Stimulated activated CD4-positive, alpha-beta T cell treated with anti-CD3 and anti-CD28 coated beads, TNF-alpha, amount 100 ng/mL, for 4 hours (primary cell): ENCODE measurements around the gene MPDZ.

Experiments used
- DNase-seq, 3 experiments: peaks; one replicate each; pipeline ENCODE4 v3.0.0-alpha.2; 2020; ENCODE audit warnings: low read depth in 3 of 3

Gene MPDZ

DNA sequence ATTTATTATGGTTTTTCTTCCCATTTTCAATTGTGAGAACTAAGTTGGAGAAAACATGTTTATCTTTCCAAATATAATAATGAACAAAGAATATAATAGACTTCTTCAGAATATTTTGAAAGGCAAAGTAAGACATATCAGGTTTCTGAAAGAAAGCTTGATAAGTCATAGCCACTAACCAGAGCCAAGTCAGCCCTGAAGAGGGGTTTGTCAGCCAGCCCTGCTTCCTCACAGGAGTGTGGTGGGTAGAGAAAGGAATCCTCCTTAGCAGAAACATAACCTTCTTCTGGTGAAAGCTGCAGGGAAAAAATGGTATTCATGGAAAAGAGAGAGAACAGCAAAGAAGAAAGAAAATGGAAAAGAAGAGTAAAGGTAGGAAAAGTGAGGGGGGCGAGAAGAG is 93.4 kb downstream of the MPDZ start:
- no peak for DNase-seq

DNA sequence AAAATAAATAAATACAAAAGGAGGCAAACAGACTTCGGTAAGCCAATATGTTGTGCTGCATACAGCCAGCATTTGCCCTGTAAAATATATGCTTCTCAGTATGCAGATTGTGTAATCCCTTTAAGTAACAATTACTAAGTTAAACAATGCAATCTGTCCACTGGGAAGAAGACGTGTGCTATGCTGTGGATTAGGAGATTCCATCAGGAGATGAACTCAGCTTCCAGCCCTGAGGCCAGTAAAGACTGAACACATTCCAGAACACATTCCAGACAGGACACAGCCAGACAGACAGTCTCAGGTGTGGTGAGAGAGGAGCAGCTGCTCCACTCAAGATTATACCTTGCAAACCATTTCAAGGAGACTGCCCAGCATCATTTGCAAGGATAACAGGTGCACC is 97.8 kb downstream of the MPDZ start:
- no peak for DNase-seq

DNA sequence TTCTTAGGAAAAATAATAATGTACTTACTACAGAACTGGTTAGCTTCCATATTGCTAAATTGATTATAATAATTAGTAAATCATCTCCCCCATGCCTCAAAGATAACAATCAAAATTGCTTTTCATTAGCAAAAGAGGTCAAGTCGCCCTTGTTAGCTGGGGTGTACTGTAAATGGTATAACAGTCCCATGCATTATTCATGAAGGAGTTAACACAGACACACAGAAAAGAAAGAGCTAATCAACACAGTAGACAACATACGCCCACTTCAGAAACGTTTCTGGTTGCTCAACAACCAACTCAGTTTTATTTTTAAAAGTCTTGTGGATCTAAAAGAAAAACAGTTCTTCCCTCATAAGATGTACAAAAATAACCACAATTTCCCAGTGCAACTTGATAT is 100.2 kb downstream of the MPDZ start:
- no peak for DNase-seq

DNA sequence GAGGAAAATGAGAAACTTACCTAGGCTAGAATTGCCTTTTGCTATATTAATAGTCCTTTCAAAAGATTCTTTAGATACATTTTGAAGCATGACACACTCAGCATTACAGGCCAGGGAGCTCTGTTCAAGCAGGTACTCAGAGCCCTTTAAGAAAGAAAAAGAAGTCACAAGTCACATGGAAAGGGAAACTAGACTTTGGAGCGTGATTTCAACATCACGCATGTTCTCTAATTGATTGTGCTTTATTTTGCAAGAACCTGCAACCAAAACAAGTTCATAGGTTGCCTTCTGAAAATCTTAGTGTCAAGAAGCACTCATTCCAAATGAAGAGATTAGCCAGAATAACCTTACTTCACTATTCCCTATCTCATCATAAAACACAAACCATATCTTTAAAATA is 103.8 kb downstream of the MPDZ start:
- no peak for DNase-seq

DNA sequence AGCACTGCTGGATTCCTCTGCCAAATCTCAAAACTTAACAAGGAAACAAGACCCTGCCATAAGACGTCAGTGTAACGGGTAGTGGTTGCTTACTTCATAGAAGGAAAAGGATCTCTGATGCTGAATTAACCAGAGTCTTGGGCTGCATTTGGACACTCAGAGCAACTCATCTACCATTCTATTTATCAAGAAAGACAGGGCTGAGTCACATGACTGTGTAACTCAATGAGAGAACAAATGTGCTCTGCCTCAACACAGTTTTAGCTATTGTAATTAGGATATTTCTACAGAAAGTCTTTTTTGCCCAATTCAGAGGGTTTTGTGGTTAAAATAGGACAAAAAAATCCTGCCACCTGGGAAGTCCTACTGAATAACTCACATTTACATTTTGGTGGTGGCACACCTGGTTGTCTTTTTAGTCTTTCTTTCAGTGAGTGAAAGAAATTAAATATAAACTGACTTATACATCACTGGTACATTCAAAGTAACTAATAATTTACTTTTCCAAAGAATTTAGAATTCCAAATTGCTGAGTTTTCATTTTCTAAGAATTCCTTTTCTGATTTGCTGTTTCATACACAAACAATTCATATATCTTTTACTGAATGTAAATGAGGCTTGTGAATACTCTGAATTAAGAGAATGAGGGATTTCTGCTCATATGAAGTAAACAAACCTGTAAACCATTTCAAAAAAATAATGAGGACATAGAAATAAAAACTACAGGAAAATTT is 104.4 kb downstream of the MPDZ start:
- no peak for DNase-seq

DNA sequence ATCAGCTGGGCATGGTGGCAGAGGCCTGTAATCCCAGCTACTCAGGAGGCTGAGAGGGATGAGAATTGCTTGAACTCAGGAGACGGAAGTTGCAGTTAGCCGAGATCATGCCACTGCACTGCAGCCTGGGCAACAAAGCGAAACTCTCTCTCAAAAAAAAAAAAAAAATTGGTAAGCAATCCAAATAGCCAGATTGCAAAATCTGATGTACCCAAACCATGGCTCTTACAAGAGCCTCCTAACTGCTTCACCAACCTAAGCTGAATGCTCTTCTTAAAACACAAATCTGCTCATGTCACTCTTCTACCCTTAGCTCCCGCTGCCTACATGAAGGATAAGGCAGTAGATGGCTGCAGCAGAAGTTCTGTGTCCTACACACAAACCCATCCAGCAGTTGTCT is 105.9 kb downstream of the MPDZ start:
- no peak for DNase-seq

DNA sequence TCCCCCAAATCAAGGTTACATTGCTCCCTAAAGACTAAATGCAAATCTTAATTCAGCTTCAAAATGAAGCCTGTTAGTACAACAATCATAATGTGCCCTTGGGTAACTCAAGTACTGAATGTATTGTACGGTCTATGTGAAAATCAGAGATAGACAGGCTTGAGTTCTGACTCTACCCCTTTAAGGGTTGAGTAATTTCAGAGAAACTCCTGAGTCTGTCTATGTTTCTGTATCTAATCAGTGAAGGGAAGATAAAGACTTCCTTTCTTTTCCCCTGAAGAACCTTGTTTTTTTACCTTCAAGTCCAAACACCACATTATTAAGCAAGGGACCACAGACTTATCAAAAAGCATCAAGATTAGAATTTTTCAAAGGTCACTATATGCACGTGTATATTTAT is 108.2 kb downstream of the MPDZ start:
- DNase-seq, result no peak

DNA sequence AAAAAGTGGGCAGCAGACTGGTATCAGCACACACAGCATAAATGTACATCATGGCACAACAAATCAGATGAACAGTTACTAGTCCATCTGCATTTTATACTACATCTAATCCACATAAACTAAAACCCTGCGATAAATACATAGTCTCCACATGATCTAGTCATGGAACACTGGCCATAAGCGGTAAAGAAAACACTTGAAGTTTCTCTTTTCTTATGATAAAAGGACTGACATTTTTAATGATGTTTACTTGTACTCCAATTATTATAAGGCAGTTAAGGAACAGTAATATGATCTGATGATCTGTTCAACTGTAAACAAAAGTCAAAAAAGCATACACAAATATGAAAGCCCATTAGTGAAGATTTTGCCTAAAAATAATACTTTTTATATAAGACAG is 112.5 kb downstream of the MPDZ start:
- no peak for DNase-seq

DNA sequence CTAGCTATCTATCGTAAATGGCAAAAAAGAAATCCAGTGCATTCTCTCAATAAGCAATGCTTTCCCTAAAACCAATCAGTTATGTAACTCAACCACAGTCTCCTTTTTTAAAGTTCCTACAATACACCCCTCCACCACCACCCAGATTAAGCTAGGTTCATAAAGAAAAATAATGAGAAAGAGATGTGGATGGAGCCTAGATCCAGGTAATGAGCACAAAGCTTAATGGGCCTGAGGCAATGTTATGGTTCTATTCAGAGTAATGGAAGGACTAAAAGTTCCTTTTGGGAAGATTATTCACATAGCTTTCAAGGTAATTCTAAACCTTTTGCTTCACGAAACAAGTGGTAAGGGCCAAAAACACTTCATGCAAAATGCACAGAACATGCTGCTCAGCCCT is 113.5 kb downstream of the MPDZ start:
- no peak for DNase-seq

DNA sequence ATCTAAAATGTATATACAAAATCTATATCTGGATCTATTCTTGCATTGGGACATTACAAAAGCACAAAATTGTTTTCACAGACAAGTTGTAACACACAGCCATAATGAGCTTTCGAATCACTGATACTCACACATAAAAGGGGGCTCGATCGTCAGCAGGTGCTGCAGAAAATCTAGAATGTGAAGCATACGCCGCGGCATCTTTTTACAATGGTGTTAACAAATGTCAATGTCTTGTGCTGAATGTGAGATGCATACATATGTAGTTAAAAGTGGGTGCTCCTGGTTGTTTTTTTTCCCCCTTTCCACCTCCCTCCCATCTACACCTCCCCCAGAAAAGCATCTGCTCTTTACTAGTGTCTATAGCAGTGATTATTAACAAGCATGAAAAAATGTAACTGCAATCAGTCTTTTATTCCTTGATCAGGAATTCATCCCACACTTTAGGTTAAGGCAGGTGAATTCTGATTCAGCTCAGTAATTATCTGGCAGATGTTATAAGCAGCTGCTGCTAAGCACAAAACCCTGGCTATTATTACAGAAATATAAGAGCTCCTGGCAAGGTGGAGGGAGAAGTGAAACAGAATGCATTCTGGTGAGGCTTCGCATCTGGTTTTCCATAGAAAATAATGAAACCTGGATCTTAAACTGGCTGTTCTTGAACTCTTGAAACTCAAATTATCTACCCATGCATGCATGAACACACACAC is 114.1 kb downstream of the MPDZ start:
- no peak for DNase-seq

DNA sequence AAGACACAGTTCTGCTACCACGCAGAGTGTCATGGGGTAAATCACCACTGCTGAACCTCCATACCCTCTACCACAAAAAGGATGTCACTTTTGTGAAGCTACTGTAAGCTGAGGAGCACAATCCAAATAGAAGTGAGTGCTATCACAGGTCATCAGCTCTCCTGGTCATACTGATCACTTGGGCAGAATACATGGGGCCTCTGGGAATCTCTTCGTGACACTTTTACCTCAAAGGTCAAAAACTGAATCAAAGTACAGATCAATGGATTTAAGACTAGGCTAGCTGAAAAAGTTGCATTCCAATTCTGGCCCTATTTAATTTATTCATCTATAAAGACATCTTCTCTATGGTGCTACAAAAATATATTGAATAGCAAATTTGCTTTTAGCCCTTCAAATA is 115.5 kb downstream of the MPDZ start:
- DNase-seq, result no peak

DNA sequence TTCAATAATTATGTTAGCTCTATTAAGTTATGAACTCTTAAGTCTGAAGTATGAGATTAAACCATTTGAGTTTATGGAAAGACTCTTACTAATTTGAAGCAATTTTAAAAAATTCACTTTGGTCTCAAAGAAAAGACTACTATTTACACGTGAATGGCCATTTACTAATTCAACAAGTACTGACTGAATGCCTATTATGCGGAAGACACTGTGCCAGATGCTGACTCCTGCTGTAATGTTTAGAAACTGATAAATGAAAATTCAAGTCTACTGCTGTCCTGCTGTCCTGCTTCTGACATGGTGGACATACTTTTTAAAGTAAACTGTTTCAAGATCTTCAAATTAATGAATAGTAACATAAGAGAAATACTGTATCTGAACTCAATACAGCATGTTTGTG is 116.2 kb downstream of the MPDZ start:
- DNase-seq, result no peak

DNA sequence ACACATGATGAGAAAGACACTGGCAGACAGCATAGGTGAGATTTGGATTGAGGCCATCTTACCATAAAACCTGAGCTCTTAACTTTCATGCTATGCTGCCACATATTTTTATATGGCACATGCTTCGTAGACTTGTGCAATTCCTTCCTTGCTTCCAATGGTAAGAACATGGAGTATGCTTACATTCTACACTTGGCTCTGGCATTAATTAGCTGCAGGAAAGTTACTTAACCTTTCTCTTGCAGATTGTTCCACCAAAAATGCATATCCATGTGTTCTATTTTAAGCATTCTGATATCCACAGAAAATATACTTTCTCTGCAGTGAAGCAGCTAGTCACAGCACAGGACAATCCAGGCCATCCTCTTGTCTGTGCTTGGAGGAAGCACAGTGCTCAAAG is 119.4 kb downstream of the MPDZ start:
- no peak for DNase-seq

DNA sequence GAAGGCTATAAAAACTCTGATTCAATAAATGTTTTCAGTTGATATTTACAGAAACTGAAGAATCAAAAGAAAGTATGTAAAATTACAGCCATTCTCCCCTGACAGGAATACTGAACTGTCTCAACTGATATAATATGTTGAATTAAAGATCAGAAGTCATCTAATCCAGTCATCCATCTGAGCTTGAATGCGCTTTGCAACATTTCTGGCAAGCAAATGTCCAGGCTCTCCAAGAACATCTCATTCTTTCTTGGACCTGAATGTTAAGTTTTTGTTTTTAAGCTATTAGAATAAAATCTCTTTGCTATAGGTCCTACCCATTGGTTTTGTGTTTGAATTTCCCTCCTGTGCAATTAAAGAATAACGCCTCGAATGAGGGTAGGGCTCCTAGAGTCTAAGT is 120.5 kb downstream of the MPDZ start:
- DNase-seq, result no peak

DNA sequence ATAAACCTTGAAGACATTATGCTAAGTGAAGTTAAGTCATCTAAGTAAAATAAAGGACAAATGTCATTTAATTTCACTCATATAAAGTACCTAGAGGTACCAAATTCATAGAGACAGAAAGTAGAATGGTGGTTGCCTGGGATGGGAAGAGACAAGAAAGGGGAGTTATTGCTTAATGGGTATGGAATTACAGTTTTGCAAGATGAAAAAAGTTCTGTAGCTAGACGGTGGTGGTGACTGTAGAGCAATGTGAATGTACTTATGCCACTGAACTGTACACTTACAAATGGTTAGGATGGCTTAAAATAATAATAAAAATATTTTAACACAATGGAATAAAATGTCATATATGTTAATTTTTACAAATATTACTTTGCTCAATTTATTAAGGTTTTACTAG is 128.0 kb downstream of the MPDZ start:
- DNase-seq, result no peak

DNA sequence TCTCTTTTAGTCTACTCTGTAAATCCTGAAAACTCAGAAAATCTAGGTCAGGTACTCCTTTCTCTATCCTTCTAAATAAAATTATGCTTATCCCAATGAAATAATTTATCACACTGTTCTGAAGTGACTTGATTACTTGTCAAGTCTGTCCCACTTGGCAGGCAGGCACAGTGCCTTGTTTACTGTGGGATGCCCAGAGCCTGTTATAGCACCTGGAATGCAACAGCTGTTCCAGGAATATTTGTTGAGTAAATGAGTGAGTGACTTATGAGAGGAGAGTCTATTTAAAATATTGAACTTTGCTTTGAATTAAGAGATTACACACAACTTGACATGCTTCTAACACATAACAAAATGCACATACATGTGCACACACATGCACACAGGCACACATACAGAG is 130.0 kb downstream of the MPDZ start:
- no peak for DNase-seq

DNA sequence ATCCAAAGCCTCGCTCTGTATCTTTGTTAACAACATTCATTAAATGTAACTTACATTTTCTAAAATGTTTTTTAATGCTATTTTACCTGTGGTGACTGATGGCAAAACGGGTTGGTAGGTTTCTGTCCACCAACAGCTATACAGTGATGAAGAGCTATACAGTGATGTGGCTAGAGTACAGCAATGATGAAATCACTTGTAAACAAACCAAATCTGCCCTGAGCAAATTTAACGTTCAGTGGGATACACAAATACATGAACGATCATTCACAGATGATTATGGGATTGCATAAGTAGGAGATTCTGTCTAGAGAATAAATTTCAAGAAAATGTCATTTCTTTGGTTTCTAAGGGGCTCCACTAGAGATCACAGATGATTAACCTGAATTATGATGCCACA is 132.7 kb downstream of the MPDZ start:
- DNase-seq, result no peak

DNA sequence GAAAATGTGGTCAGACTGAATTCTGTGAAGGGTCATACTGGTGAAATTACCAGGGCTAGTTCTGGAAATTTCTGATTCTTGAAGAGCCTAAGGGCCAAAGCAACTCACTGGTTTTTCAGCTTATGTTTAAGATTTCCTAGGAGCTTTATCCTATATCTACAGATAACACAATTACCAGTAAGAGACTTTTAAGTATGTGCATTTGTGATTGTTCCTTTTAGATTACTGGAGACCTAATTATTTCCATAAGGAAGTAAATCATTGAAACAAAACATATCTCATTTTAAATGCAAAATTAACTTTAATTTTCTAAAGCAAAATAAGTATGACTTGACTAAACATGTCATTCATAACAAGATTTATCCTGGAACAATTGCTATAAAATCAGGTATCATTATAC is 134.2 kb downstream of the MPDZ start:
- DNase-seq, result no peak

DNA sequence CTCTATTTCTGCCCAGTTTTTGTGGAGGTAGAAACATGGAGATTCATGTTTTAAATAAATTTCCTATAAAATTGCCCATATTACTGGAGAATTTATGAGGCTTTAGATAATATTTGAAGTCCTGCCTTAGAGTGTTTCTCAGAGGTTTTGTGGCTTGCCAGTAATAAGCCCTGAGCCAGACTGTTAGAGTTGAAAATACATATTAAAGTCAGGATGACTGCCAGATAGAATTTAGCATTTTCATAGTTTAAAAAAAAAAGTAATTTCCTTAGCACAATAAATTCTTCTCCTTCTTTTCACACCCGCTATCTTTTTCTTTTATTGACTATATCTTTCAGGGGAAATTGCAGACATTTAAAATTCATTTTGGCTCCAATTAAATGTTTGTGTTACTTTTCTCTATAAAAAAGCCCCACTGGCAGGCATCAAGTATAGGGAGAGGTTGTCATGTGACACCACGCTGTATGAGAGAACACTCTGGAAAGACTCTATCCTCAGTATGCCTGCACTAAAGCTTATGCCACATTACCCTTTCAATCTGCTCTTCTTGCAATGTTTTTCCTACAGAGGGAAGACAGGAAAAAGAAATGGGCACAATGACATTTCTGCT is 135.2 kb downstream of the MPDZ start:
- DNase-seq, result no peak

DNA sequence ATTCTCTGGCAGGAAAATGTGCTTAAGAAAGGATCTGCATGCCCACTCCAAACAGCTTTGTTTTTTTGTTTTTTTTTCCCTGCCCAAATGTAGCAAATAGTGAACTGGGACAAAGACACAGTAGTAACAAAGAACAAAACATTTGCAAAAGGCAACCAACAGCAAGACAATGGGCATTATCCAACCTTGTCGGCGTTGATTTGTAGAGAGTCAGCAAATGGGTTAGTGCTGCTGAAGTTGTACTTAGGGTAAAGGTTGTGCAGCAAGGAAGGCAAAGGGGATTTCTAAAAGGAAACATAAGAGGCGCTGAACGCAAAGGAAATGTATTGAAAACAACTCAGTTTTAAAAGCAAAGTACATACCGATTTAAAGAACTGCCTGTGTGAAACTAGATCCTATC is 136.2 kb downstream of the MPDZ start:
- DNase-seq, result no peak

DNA sequence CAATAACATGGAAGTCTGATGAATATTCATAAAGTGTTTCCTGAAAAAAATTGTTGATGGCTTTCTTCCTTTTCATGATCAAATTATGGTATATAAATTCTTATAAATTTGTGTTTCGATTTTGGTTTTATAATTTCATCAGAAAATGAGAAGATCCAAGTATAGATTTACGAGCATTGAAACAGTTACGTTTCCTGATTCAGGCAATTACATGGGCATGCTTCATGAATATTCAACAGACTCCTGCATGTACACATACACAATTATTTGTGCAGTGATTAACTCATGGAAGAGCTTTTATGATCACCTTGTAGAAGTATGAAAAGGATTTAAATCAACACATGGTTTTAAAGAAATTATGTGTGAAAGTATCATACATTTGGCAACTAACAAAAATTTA is 136.7 kb downstream of the MPDZ start:
- DNase-seq, result no peak

DNA sequence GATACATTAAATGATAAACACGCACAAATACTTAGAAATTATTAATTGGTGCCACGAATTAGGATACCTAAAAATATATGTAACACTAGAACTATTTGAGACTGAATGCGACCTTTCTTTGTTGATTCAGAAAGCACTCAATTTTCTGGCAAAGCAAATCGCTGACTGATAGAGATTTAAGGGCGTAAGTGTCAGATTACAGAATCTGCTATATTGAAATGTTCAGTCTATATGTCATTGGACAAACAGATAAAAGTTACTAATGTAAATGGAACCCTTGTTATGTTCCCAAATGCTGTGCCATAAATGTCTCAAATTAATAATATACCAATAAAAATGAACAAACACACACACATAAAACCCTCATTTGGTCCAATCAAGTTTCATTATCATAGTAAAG is 137.9 kb downstream of the MPDZ start:
- DNase-seq, result no peak

DNA sequence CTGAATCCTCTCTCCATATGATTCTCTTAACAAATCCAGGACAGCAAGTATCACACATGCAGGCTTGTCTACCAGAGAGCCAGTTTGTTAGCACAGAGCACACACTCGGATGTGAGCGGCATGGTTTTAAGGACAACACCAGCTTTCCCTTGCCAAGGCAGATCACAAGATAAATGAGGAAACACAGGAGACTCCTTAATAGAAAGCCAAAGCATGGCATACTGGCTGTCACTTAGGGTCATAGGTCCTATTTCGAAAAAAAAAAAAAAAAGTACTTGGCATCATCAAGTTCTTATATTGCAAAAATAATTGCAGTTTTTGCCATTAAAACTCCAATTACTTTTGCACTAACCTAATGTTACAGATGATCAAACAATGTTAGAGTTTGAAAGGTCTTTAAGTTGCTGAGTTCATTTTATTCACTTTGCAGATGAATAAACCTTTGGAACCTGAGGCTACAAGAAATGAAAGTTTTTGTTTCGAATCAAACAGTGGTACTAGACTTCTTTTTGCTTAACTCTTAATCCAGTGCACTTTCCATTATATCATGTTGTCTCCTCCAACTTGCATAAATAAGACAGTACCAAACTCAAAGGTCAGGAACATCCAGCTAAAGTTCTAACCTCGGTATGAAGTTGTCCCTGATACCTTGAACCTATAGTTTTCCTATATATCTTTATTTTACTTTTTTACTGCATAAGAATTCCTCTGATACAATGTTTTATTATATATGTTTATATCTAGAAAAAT is 138.5 kb downstream of the MPDZ start:
- no peak for DNase-seq
